Ovary (tissue), 9 donors: ENCODE measurements around the gene SLC25A36. TPM values are rescaled to one million over a fixed set of nuclear protein-coding genes. Genes with fewer than 3 reads are reported as not detected.

Experiments used
- DNase-seq, 5 donors: peaks; one replicate each; pipeline ENCODE4 v3.0.0-alpha.2; 2019 to 2020
- H3K27ac ChIP-seq, 2 donors: fragments of 200-600 bp; one replicate each; pipeline versions ENCODE4 v1.5.1 to v1.8.0; 2019 to 2022
- H3K27me3 ChIP-seq: fragments of 200-600 bp; one replicate; pipeline ENCODE4 v1.8.0; 2022
- H3K36me3 ChIP-seq: fragments of 200-600 bp; sonication (generic); one replicate; pipeline ENCODE4 v1.5.1; 2019
- H3K4me1 ChIP-seq: one replicate; pipeline ENCODE4 v1.8.1; 2013; ENCODE audit warnings: mild to moderate bottlenecking, moderate library complexity; ENCODE audit not compliant: insufficient read depth
- H3K4me3 ChIP-seq: fragments of 200-600 bp; sonication (generic); one replicate; pipeline ENCODE4 v1.5.1; 2017
- H3K9me3 ChIP-seq, 2 donors: fragments of 200-600 bp in 1 of 2; sonication (generic) in 1 of 2; one replicate each; pipeline versions ENCODE4 v1.5.1 to v1.8.1; 2013 to 2019; ENCODE audit warnings: mild to moderate bottlenecking in 1 of 2, moderate library complexity in 1 of 2
- CTCF ChIP-seq, 3 donors: fragments of 450-650 bp in 2 of 3; fragments of 200-600 bp in 1 of 3; IDR thresholded peaks; one replicate each; pipeline versions ENCODE4 v1.5.1 to v1.8.0; 2016 to 2022; ENCODE audit warnings: antibody characterized with exemption in 3 of 3, mild to moderate bottlenecking in 1 of 3
- EP300 ChIP-seq: sonication (generic); formaldehyde crosslinking; IDR thresholded peaks from one replicate; pipeline ENCODE4 v1.6.1; 2017; ENCODE audit warnings: antibody characterized with exemption
- POLR2A ChIP-seq: fragments of 450-650 bp; IDR thresholded peaks from one replicate; pipeline ENCODE4 v1.6.1; 2017; ENCODE audit warnings: antibody characterized with exemption, mild to moderate bottlenecking, moderate library complexity
- WGBS, 3 donors: extraction: QIAGEN DNeasy Blood & Tissue Kit in 1 of 3; methylation state at CpG; one replicate each; pipeline versions ENCODE4 v1.1.5 to v1.1.7; 2013 to 2017; 5-methylcytosine and 5-hydroxymethylcytosine counted together
- intact Hi-C, 4 donors: fragments of 100-400 bp; cut with DNase I; formaldehyde crosslinking; loops; one replicate each; pipeline versions ENCODE4 v1.11.0 to v1.15.1; 2022 to 2023
- polyA plus RNA-seq, 2 donors: library from polyadenylated mRNA; stranded (reverse); fragments of 200-250 nt in 1 of 2; fragments of 350-450 nt in 1 of 2; fragmentation: Illumina TruSeq in 1 of 2; extraction: RNeasy Lipid Tissue Mini Kit (QIAGEN cat#74804) in 1 of 2; gene quantifications; one replicate each; pipeline ENCODE4 v1.2.3, GENCODE V29; 2013 to 2014
- total RNA-seq, 7 donors: library from RNA; depleted of rRNA in 2 of 7; stranded (reverse); fragments of >200 nt in 2 of 7; fragmentation: NEBNext Ultra II Directional in 3 of 7; extraction: Animal tissue kit (Norgen Biotek cat#: 25700) in 3 of 7; gene quantifications; one replicate each; pipeline versions ENCODE4 v1.1.0 to v1.2.4, GENCODE V29; 2016 to 2023
- donor health status: DM: no; HTN: no; CAD: no; lungs with moderate emphysema.
- donor health status: DM: no; HTN: no; CAD: no.
- donor health status: Bipolar disorder and iron deficiency.
- donor health status: DM: yes; HTN: yes; CAD: no.
- donor health status: DM: no; HTN: no; CAD: no.
- donor health status: DM: yes; HTN: yes; CAD: no.

The SLC25A36 gene
- total and polyA plus RNA-seq, 9 donors: 34.7 to 99.3 (median 76.4) TPM

- TF ChIP-seq CTCF (IDR thresholded peaks at IDR 0.05): no peak
- TF ChIP-seq POLR2A: no peak
- TF ChIP-seq EP300: no peak
- no peak overlapping the region for H3K4me3 ChIP-seq
- no peaks in the 10 kb centered on the region for H3K27me3 ChIP-seq
- H3K9me3 ChIP-seq: no peaks in the 10 kb centered on the region
- no peak for DNase-seq
- 96% methylated on average over 15 to 19 of the region's 19 CpGs for WGBS, 3 donors
- intact Hi-C loops: loop anchor here in 3 of 4 donors (10.0 kb wide), 1 partner anchor 86 kb away; no protein-coding TSS in a partner anchor
- H3K27ac ChIP-seq: no peak overlapping the region
- H3K36me3 ChIP-seq: no peaks in the 10 kb centered on the region
- no peaks in the 10 kb centered on the region for H3K4me1 ChIP-seq
Measured at GRCh38 chr3:141019244-141019643, 77.6 kb downstream of the SLC25A36 start.

- Histone ChIP-seq H3K4me1 (no peaks in the 10 kb centered on the region), H3K36me3 (no peaks in the 10 kb centered on the region), H3K4me3 (no peak overlapping the region), H3K27me3 (no peaks in the 10 kb centered on the region), H3K27ac (no peak overlapping the region), H3K9me3 (no peaks in the 10 kb centered on the region)
- 76 to 83% (median 79%) methylated on average over 5 of the region's 5 CpGs for WGBS, 3 donors
- intact Hi-C loops: no loop called here
- TF ChIP-seq POLR2A (no peak), EP300 (no peak), CTCF (IDR thresholded peaks at IDR 0.05) (no peak)
- DNase-seq: no peak
Measured at GRCh38 chr3:141020143-141020830, 78.7 kb downstream of the SLC25A36 start.

GRCh38 chr3:141021261-141021660, 79.6 kb downstream of the SLC25A36 start:
- Histone ChIP-seq H3K36me3 (no peaks in the 10 kb centered on the region), H3K9me3 (no peaks in the 10 kb centered on the region), H3K27me3 (no peaks in the 10 kb centered on the region), H3K27ac (no peak overlapping the region), H3K4me1 (no peaks in the 10 kb centered on the region), H3K4me3 (no peak overlapping the region)
- intact Hi-C loops: no loop called here
- no peak for DNase-seq
- 76 to 98% (median 97%) methylated on average over 4 of the region's 4 CpGs for WGBS, 3 donors
- no peak for TF ChIP-seq POLR2A
- no peak for TF ChIP-seq CTCF (IDR thresholded peaks at IDR 0.05)
- no peak for TF ChIP-seq EP300

Other genes with a start within 250 kb of the SLC25A36 start
- under 1 TPM in 2 of 7 donors, not detected in 5; 0.11 to 0.13 TPM for gene SPSB4, start 109.5 kb downstream of the SLC25A36 start, total RNA-seq
- gene SPSB4, start 109.5 kb downstream of the SLC25A36 start, polyA plus RNA-seq: under 1 TPM; 0.07 to 0.57 TPM